ENCODE data around the gene AP4S1.

DNA sequence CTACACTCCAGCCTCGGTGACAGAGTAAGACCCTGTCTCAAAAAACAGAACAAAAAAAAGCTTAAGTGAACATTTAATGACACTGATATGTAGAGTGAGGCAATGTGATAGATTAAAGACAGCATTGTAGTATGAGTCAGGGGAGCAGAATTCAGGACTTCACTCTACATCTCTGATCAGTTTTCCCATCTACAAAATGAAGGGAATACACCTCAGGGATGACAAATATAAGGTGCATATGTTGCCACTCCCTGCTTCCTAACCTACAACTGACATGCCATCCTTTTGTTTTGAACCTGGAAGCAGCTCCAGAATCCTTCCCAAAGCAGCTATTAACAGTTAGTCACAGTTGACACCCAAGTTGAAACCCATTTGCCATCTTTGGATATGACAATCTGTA is 31.6 kb downstream of the AP4S1 start:
- TF ChIP-seq POLR2AphosphoS5 (IDR thresholded peaks at IDR 0.05; ENCODE audit: low read depth, low read length) (no peak), POLR2A (IDR thresholded peaks at IDR 0.05; ENCODE audit: low read depth, low read length) (no peak), TAF1 (IDR thresholded peaks at IDR 0.05; ENCODE audit: low read depth, low read length) (no peak), PAX5 (IDR thresholded peaks at IDR 0.05; ENCODE audit: insufficient read depth, low read length, severe bottlenecking) (no peak), SPI1 (IDR thresholded peaks at IDR 0.05; ENCODE audit: low read depth, low read length) (no peak)
